ENCODE measurements around the gene SMAD3. TPM values are rescaled to one million over a fixed set of nuclear protein-coding genes. Genes with fewer than 3 reads are reported as not detected.

SMAD3 gene
- polyA plus RNA-seq, 2 donors = 24.8 to 51.5 TPM

DNA sequence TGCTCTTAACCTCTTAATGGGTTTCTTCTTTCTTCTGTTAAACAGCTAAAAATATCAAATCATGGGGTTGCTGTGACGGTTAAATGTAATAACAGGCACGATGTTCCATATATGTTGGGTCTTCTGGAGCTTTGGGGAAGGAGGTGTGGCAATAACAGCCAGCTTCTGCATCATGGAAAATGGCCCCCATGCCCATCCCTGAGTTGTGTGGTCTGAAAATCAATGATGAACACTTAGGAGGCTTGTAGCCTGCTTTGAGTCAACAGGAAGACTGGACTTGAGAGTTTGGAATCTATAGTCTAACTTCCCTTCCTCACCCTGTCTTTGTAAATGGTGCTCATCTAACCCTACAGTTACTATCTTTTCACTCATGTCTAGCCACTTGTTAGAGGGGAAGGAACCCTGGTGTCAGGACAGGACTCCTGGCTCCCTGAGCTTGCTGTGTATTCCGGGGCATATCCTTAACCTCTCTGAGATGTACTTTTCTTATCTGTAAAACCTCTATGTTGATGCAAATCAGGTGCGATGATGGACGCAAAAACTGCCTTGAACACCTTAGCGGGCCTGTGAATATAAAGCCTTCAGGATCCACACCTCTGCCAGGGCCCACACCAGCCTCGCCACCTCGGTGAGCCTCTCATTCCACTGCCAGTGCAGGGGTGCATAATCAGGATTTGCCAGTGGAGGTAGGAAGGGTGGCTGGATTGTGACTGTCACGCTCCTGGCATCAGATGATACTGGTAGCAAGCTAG lies 27.5 kb downstream of the SMAD3 start:
- 86 to 88% methylated on average over 9 of the region's 9 CpGs for WGBS, 2 donors
- Histone ChIP-seq H3K4me3 (ENCODE audit: low read depth in 1 of 2, low read length in 2 of 2) (no peak overlapping the region), H3K4me1 (ENCODE audit: control insufficient read depth in 2 of 2, insufficient read depth in 2 of 2, low read length in 1 of 2) (peaks cover 15 to 44% of the 10 kb centered on the region in 2 donors), H3K27ac (ENCODE audit: low read depth in 2 of 2, low read length in 1 of 2) (no peak overlapping the region), H3K9me3 (ENCODE audit: control insufficient read depth in 2 of 2, insufficient read depth in 1 of 2, low read depth in 1 of 2, low read length in 1 of 2) (no peaks in the 10 kb centered on the region), H3K36me3 (ENCODE audit: control insufficient read depth in 2 of 2, insufficient read depth in 2 of 2, low read length in 1 of 2) (peaks cover 0 to 9% of the 10 kb centered on the region in 2 donors), H3K27me3 (ENCODE audit: control insufficient read depth in 1 of 2, insufficient read depth in 2 of 2, low read length in 2 of 2) (no peaks in the 10 kb centered on the region)

DNA sequence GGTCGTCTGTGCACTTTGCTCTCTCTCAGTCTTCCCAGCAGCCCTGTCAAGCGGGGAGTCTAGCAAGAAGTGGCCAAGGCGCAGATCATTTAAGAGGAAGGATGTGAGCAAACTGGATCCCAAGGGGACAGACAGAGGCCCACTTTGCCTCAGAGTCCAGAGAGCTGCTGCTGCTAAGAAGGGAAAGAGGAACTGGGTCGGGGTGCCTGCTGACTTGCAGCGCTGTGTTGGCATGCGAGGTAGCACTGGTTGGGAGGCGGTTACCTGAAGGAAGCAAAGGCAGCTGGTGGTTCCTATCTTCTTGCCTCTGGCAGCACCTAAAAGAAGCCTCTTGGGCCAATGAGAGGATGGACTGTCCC lies 28.1 kb downstream of the SMAD3 start:
- WGBS, 2 donors = 63 to 67% methylated on average over 6 to 7 of the region's 7 CpGs
- Histone ChIP-seq H3K9me3 (ENCODE audit: control insufficient read depth in 2 of 2, insufficient read depth in 1 of 2, low read depth in 1 of 2, low read length in 1 of 2) (no peaks in the 10 kb centered on the region), H3K4me3 (ENCODE audit: low read depth in 1 of 2, low read length in 2 of 2) (no peak overlapping the region), H3K36me3 (ENCODE audit: control insufficient read depth in 2 of 2, insufficient read depth in 2 of 2, low read length in 1 of 2) (peaks cover 0 to 9% of the 10 kb centered on the region in 2 donors), H3K4me1 (ENCODE audit: control insufficient read depth in 2 of 2, insufficient read depth in 2 of 2, low read length in 1 of 2) (peaks cover 13 to 42% of the 10 kb centered on the region in 2 donors), H3K27me3 (ENCODE audit: control insufficient read depth in 1 of 2, insufficient read depth in 2 of 2, low read length in 2 of 2) (no peaks in the 10 kb centered on the region), H3K27ac (ENCODE audit: low read depth in 2 of 2, low read length in 1 of 2) (no peak overlapping the region)

DNA sequence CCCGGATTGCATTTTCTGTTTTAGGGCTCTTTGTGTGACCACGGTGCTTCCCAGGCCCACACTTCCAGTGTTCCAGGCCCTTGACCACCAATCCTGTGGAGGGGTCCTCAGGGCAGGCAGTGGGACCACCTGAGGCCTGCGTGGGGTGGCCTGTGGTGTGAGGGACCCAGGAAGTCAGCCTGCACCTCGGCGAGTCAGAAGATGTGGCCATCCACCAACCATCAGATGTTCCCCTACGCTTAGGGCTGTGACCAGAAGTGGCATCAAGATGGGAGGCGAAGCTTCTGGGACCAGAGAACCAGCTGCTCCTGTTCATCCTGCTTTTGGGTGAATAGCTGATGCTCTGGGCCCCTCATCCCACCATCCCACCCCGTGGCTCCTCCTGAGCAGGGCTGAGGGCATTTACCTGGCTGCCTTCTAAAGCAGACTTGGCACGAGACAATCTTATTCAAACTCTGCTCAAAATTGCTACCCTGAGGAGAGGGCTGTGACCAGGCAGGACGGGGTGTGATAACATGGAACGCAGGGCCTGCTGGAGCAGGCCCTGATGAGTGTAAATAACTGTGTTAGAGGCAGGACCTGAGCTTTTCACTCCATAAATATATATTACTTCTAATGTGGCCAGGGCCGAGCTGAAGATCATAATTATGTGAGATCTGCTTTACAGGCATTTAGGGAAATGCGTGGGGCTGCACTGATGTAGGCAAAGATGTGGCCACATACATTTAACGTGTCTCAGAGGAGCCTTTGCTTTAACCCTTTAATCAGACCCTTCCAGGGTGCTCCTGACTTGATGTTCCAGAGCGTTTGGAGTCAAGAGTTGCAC lies 28.8 kb downstream of the SMAD3 start:
- WGBS, 2 donors = 58 to 72% methylated on average over 15 of the region's 15 CpGs
- Histone ChIP-seq H3K36me3 (ENCODE audit: control insufficient read depth in 2 of 2, insufficient read depth in 2 of 2, low read length in 1 of 2) (peaks cover 0 to 9% of the 10 kb centered on the region in 2 donors), H3K9me3 (ENCODE audit: control insufficient read depth in 2 of 2, insufficient read depth in 1 of 2, low read depth in 1 of 2, low read length in 1 of 2) (no peaks in the 10 kb centered on the region), H3K4me3 (ENCODE audit: low read depth in 1 of 2, low read length in 2 of 2) (no peak overlapping the region), H3K4me1 (ENCODE audit: control insufficient read depth in 2 of 2, insufficient read depth in 2 of 2, low read length in 1 of 2) (peaks cover 9 to 41% of the 10 kb centered on the region in 2 donors), H3K27me3 (ENCODE audit: control insufficient read depth in 1 of 2, insufficient read depth in 2 of 2, low read length in 2 of 2) (no peaks in the 10 kb centered on the region), H3K27ac (ENCODE audit: low read depth in 2 of 2, low read length in 1 of 2) (peak overlapping the region in 1 of 2 donors; percentile 47)

DNA sequence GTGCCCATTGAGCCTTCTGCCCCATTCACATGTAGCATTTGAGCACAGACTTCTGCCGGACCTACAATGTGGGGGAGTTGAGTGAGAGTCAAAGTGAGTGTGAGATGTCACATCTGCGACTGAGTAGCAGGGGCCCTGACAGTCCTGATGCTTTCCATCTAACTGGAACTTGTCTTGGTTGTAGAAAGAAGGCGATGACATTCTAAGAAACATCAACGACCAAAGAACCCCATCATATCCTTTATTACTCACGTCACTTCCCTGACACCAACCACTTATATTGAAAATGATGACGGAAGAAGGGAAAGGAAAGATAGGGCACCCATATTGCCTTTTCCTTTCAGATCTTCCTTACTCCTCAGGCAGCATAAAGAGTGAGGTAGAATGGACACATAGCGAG lies 30.5 kb downstream of the SMAD3 start:
- H3K9me3 ChIP-seq (ENCODE audit: control insufficient read depth in 2 of 2, insufficient read depth in 1 of 2, low read depth in 1 of 2, low read length in 1 of 2) = no peaks in the 10 kb centered on the region
- no peaks in the 10 kb centered on the region for H3K27me3 ChIP-seq (ENCODE audit: control insufficient read depth in 1 of 2, insufficient read depth in 2 of 2, low read length in 2 of 2)
- no peak overlapping the region for H3K27ac ChIP-seq (ENCODE audit: low read depth in 2 of 2, low read length in 1 of 2)
- no peak overlapping the region for H3K4me3 ChIP-seq (ENCODE audit: low read depth in 1 of 2, low read length in 2 of 2)
- peaks cover 5 to 28% of the 10 kb centered on the region in 2 donors for H3K4me1 ChIP-seq (ENCODE audit: control insufficient read depth in 2 of 2, insufficient read depth in 2 of 2, low read length in 1 of 2)
- WGBS, 2 donors = 84% methylated on average over 7 of the region's 7 CpGs
- H3K36me3 ChIP-seq (ENCODE audit: control insufficient read depth in 2 of 2, insufficient read depth in 2 of 2, low read length in 1 of 2) = peaks cover 0 to 9% of the 10 kb centered on the region in 2 donors

DNA sequence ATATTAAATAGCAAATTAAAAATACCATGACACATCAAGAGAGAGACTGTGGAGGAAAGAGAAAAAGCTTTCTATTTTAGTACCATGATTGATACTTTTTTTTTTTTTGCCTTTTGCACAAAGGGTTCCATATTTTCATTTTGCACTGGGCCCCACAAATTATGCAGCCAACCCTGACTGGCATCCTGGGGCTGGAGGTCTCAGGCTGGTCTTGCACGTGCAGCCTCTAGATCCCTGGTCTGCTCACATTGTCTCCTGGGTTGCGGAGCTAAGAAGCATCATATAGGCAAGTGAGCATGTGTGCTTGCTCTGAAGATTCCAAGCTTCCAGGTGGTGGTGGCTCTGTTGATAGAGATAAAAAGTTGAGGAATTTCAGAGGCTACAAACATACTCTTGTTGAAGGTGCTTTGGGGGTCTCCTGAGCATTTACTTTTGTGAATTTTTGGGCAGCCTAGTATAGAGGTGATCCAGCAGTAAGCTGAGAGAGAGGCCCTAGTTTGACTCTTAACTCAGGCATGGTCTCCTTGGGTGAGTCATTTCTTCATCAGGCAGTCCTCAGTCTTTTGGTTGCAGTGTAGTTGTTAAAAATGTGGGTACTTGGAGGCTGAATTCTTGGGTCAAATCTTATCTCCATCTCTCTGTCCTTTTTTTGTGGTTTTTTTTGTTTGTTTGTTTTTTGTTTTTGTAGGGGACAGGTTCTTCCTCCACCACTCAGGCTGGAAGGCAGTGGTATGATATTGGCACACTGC lies 31.3 kb downstream of the SMAD3 start:
- H3K4me1 ChIP-seq (ENCODE audit: control insufficient read depth in 2 of 2, insufficient read depth in 2 of 2, low read length in 1 of 2) = peaks cover 5 to 25% of the 10 kb centered on the region in 2 donors
- no peak overlapping the region for H3K4me3 ChIP-seq (ENCODE audit: low read depth in 1 of 2, low read length in 2 of 2)
- peaks cover 0 to 9% of the 10 kb centered on the region in 2 donors for H3K36me3 ChIP-seq (ENCODE audit: control insufficient read depth in 2 of 2, insufficient read depth in 2 of 2, low read length in 1 of 2)
- WGBS, 2 donors = 87 to 92% methylated on average over 2 of the region's 2 CpGs
- no peak overlapping the region for H3K27ac ChIP-seq (ENCODE audit: low read depth in 2 of 2, low read length in 1 of 2)
- H3K9me3 ChIP-seq (ENCODE audit: control insufficient read depth in 2 of 2, insufficient read depth in 1 of 2, low read depth in 1 of 2, low read length in 1 of 2) = no peaks in the 10 kb centered on the region
- no peaks in the 10 kb centered on the region for H3K27me3 ChIP-seq (ENCODE audit: control insufficient read depth in 1 of 2, insufficient read depth in 2 of 2, low read length in 2 of 2)

DNA sequence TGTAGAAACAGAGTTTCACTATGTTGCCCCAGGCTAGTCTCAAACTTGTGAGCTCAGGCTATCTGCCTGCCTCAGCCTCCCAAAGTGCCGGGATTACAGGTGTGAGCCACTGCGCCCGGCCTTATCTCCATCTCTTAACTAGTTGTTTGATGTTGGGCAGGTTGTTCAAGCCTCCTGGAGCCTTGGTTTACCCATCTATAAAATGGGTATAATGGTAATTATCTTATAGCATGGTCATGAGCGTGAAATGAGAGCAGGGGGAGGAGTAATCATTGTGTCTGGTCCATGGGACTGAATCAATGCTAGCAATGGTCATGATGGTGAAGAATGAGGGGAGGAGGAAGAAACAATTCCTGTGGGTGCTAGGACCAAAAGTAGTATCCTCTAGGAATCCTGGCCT lies 32.0 kb downstream of the SMAD3 start:
- Histone ChIP-seq H3K4me3 (ENCODE audit: low read depth in 1 of 2, low read length in 2 of 2) (no peak overlapping the region), H3K27me3 (ENCODE audit: control insufficient read depth in 1 of 2, insufficient read depth in 2 of 2, low read length in 2 of 2) (no peaks in the 10 kb centered on the region), H3K36me3 (ENCODE audit: control insufficient read depth in 2 of 2, insufficient read depth in 2 of 2, low read length in 1 of 2) (peaks cover 0 to 9% of the 10 kb centered on the region in 2 donors), H3K27ac (ENCODE audit: low read depth in 2 of 2, low read length in 1 of 2) (peak overlapping the region in 1 of 2 donors; percentile 11), H3K9me3 (ENCODE audit: control insufficient read depth in 2 of 2, insufficient read depth in 1 of 2, low read depth in 1 of 2, low read length in 1 of 2) (no peaks in the 10 kb centered on the region), H3K4me1 (ENCODE audit: control insufficient read depth in 2 of 2, insufficient read depth in 2 of 2, low read length in 1 of 2) (peaks cover 5 to 23% of the 10 kb centered on the region in 2 donors)
- 96 to 97% methylated on average over 4 of the region's 4 CpGs for WGBS, 2 donors

DNA sequence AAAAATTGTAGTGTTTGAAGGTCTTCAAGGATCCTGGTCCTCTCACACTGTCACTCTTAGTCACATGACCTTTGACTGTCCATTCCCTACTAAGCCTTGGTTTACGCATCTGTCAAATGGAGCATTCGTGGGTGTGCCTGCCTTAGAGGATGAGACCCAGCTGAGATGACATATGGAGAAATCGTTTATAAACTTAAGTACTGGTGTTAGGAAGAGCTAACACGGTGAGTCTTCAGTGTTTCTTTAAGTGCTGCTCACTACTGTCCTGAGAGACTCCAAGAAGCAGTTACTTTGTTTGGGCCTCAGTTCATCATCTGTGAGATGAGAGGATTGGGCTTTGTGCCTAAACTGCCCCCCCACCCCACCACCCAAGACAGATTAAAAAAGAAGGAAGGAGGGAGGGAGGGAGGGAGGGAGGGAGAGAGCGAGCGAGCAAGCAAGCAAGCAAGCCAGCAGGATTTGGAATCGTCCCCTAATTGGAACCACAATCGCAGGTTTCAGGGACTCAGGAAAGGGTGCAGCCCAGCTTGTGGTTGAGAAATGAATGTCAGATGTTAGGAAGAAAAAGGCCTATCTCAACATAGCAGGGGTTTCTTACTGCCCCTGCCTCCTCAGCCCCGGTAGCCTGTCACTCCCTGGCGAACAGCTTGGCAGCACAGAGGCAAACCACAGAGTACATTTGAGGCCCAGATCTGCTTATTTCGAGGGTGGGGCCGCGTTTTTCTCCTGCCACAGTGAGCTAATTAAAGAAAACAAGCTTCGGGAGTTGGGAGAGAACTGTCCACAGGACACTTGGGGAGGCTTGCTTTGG lies 32.7 kb downstream of the SMAD3 start:
- H3K4me1 ChIP-seq (ENCODE audit: control insufficient read depth in 2 of 2, insufficient read depth in 2 of 2, low read length in 1 of 2) = peaks cover 5 to 27% of the 10 kb centered on the region in 2 donors
- peak overlapping the region; percentile 84 to 90 for H3K27ac ChIP-seq (ENCODE audit: low read depth in 2 of 2, low read length in 1 of 2)
- H3K4me3 ChIP-seq (ENCODE audit: low read depth in 1 of 2, low read length in 2 of 2) = no peak overlapping the region

DNA sequence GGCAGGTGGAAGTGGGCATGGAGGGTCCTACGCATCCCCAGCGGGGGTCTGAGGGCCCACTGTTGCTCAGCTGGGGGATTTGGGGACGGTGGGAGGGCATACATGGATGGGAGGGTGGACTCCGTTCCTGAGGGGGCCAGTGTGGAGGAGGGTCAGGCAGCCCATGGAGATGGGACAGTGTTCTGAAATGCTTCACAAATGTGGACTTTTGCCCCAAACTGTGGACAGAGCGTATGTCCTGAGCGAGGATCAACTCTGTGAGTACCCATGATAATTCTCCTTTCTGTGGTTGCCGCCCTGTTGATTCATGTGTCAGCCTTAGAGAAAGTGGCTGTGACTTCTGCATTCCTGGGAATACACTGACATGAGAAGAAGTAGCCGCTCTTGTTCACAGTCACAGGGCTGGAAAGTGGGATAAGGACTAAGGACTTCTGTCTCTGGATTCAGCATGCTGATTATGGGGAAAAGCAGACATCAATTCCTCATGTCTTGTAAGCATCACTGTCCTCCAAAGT lies 33.4 kb downstream of the SMAD3 start:
- H3K4me1 ChIP-seq (ENCODE audit: control insufficient read depth in 2 of 2, insufficient read depth in 2 of 2, low read length in 1 of 2) = peaks cover 6 to 30% of the 10 kb centered on the region in 2 donors
- no peaks in the 10 kb centered on the region for H3K27me3 ChIP-seq (ENCODE audit: control insufficient read depth in 1 of 2, insufficient read depth in 2 of 2, low read length in 2 of 2)
- peaks cover 0 to 5% of the 10 kb centered on the region in 2 donors for H3K36me3 ChIP-seq (ENCODE audit: control insufficient read depth in 2 of 2, insufficient read depth in 2 of 2, low read length in 1 of 2)
- H3K9me3 ChIP-seq (ENCODE audit: control insufficient read depth in 2 of 2, insufficient read depth in 1 of 2, low read depth in 1 of 2, low read length in 1 of 2) = no peaks in the 10 kb centered on the region
- WGBS, 2 donors = 59 to 68% methylated on average over 8 of the region's 8 CpGs
- H3K4me3 ChIP-seq (ENCODE audit: low read depth in 1 of 2, low read length in 2 of 2) = no peak overlapping the region
- peak overlapping the region; percentile 84 to 90 for H3K27ac ChIP-seq (ENCODE audit: low read depth in 2 of 2, low read length in 1 of 2)

More for the DNA sequence above, 32.7 kb downstream of the SMAD3 start:
- peaks cover 0 to 8% of the 10 kb centered on the region in 2 donors for H3K36me3 ChIP-seq (ENCODE audit: control insufficient read depth in 2 of 2, insufficient read depth in 2 of 2, low read length in 1 of 2)
- WGBS, 2 donors = 24 to 37% methylated on average over 14 of the region's 14 CpGs
- H3K27me3 ChIP-seq (ENCODE audit: control insufficient read depth in 1 of 2, insufficient read depth in 2 of 2, low read length in 2 of 2) = no peaks in the 10 kb centered on the region
- no peaks in the 10 kb centered on the region for H3K9me3 ChIP-seq (ENCODE audit: control insufficient read depth in 2 of 2, insufficient read depth in 1 of 2, low read depth in 1 of 2, low read length in 1 of 2)
